Activated CD4-positive, CD25-positive, alpha-beta regulatory T cell treated with anti-CD3 and anti-CD28 coated beads, Interleukin-2, amount 50 U/mL, for 24 hours (primary cell): Measurements from ENCODE around the gene RINT1.
A peak's percentile ranks its signal among the peaks of the same experiment; 100 is the strongest.
"Not testable (repeated sequence)": the region's sequence is repeated elsewhere in the genome, so short reads cannot be mapped to it uniquely, and the experiment has no call there.

Source experiments
- ATAC-seq, 2 donors: fragments of 150-1000 bp; cut with Tn5 transposase; one replicate each; pipeline ENCODE4 v1.10.0; 2021; ENCODE audit warnings: mild to moderate bottlenecking in 1 of 2, moderate library complexity in 1 of 2

Gene RINT1

DNA sequence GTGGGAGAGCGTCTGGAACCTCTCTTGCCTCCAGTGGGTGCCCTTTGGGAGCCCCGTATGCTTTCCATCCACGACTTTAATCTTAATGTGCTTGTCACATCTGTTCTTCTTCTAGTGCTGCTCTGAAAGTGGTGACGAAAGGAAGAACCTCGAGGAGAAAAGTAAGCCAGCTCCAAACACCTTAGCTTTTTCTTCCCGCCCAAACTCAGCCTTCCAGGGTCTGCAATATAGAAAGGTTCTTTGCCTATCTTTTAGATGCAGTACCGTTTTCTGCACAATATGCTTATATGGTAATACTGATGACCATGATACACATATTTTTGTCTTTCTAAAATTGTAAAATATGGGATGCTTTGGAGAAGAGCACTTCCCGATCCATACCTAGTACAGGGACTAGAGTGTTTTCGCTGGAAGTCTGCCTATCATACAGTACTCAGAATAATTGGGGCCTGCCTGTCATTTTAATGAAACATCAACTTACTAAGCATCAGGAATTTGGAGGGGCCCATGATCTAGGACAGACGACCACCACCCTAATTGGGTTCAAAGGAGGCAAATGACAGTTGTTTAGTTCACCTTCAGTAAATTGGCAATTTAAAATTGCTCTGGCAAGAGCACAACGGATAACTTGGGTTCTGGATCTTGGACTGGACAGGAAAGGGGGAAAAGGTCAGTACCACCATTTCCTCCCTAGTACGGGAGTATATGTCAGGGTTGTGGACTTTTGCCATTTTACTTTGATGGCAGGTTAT, 884 bp downstream of the RINT1 start:
- no peak for ATAC-seq

DNA sequence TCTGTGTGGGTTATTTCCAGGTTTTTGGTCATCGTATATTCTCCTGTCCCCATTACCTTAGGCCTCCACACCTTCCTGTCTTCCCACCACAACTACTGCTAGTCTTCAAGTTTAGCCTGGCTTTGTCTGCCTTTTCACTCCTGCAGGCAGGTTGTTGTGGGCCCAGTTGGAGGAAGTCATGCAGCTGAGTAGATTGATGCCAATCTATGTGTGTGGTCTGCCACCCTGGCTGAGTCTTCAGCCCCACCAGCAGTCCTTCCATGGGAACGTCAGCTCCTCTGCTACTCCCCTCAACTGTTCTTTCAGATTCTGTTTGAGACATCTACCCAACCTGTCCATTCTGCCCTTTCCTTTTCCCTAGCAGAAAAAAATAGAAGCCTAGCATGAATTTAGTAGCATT, 6.3 kb downstream of the RINT1 start:
- ATAC-seq: no peak

DNA sequence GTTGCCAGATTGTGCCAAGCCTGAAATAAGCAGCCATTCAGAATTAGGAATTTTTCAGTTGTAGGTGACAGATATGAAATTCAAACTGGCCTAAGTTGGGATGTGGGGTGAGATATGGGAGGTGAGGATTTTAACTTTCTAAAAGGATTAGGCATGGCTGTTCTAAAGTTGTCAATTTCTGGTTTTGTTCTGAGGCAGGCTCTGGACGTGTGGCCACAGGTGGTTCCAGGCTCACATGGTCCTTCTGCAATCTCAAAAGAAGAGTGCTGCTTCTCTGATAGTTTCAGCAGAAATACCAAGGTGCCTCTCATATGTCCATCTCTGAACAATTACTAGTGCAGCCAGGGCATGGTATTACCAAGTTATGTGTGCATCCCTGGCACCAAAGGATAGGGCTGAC, 27.9 kb downstream of the RINT1 start:
- ATAC-seq: no peak

DNA sequence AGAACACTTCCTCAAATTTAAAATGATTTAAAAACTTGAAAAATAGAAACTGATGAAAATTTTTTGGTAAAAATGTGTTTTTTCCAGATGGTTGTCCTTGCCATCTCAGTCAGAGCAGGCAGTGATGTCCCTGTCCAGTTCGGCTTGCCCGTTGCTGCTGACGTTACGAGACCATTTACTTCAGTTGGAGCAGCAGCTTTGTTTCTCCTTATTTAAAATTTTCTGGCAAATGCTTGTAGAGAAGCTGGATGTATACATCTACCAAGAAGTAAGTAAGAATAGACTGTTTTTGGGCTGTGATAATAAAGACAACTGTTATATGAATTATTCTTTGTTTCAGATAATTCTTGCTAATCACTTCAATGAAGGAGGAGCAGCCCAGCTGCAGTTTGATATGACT, 33.2 kb downstream of the RINT1 start:
- no peak for ATAC-seq

DNA sequence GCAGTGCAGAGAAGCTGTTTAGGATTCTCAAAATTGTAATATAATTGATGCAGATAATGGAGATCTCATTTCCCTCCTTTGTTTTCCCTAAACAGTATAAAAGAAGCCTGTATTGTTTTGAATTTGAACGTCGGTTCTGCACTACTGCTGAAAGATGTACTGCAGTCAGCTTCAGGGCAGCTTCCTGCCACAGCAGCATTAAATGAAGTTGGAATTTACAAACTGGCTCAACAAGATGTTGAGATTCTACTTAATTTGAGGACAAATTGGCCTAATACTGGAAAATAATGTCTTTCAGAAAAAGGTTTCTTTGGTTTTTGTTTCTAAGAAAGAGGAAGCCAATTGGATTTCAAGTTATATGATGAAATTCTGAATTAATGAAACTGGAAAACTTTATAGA, 35.0 kb downstream of the RINT1 start:
- ATAC-seq: no peak

DNA sequence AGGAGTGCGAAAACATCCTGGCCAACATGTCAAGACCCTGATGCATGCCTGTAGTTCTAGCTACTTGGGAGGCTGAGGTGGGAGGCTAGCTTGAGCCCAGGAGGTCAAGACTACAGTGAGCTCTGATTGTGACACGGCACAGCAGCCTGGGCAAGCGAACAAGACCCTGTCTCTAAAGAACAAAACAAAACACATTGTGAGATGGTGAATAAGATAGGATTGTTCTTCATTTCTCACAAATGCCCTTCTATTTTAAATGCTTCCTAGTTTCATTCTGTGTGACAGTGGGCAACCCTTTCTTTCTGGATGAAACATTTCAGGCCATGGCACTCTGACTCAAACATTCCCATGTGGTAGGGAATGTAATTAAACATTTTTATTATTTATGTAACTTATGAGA, 35.8 kb downstream of the RINT1 start:
- no peak for ATAC-seq

DNA sequence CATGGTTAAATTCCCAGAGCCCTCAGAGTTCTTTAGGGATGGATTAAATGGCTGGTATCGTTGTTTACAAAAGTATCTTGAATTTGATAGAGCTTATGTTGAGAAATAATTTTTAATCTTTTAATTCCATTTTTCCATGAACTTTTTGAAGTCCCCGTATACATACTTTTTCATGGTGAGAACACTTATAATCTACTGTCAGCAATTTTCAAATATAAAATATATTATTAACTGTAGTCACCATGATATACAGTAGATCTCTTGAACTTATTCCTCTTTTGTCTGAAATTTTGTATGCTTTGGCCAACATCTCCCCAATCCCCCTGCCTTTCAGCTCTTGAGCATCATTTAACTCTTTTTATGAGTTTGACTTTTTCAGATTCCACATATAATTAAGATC, 39.9 kb downstream of the RINT1 start:
- no peak for ATAC-seq

DNA sequence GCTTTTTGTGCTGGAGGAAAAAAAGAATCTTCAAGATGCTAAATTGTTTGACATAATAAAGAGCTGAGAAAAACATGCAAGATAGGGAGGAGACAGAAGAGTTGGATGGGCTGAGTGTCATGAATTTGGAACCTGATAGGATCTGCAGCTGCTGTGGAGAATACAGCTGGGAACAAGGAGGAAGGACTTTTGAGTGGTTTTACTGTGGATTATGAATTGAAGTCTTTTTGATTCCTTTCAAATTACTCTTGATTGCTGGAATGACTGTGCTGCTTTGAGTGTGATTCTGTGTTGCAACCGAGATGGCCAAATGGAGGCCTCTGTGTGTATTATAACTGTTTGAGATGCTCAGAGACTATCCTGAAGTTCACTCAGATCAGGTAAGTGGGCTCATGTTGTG, 45.2 kb downstream of the RINT1 start:
- ATAC-seq: no peak

DNA sequence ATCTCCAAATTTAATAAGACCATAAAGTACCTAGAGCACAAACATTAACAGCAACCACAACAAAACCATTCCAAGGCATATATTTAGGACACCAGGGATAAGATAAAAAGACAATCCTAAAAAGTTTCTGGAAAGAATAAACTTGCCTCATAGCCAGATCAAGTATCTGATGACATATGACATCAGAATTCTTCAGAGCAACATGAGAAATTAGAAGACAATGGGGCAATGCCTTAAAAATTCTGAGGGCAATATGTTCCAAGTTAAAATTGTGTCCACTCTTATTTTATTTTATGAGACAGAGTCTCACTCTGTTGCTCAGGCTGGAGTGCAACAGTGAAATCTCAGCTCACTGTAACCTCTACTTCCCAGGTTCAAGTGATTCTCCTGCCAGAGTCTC, 46.5 kb downstream of the RINT1 start:
- no peak for ATAC-seq

DNA sequence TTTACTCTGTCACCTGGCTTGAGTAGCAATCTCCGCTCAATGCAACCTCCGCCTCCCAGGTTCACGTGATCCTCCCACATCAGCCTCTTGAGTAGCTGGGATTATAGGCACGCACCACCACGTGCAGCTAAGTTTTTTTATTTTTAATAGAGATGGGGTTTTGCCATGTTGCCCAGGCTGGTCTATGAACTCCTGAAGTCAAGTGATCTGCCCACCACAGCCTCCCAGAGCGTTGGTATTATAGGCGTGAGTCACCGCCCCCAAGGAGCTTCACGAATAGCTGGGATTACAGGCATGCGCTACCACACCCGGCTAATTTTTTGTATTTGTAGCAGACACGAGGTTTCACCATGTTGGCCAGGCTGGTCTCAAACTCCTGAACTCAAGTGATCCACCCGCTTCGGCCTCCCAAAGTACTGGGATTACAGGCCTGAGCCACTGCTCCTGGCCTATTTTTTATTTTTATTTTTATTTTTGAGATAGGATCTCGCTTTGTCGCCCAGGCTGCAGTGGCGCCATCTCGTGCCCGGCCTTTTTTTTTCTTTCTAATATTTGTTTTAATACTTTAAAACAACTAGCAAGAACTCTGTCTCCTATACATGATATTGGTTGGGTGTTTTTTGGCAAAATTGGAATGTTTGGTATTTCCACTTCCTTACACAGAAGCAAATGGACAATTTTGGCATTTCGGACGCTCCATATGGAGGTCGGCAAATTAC, 48.2 kb downstream of the RINT1 start:
- ATAC-seq: no peak

DNA sequence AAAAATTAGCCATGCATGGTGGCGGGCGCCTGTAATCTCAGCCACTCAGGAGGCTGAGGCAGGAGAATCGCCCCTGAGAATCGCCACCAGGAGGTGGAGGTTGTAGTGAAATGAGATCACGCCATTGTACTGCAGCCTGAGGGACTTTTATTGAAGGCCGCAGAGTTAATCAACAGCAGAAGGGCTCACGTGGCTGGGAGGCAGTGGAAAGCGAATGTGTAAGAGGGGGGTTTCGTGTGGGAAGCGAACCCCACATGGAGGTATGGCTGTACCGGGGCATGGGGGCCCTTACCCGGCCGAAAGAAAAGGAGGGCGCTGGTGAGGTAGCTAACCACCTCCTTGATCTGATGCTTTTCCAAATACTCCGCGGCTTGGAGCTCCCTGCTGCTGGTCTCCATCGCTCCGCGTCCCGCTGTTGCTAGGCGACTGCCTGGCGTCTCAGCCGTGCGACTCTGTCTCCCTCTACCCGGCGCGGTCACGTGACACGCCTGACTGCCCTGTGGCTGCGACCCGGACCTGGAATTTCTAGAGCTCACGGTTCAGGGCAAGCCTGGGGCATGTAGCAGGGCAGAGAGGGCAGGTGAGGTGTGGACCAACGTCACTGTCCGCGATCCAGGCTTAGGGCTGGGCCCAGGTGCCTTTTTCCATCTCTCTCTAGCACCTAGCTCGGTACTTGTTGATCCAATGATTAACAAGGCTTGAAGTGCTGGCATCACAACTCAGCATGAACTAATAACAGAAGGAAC, 49.2 kb downstream of the RINT1 start, which contains the start of gene EFCAB10:
TSS of gene EFCAB10 (minus strand) at position 428 of the 746 bp plus-strand sequence. CDS start at position 398, 30 bp downstream.
- ATAC-seq: peak; percentile 41 to 70

DNA sequence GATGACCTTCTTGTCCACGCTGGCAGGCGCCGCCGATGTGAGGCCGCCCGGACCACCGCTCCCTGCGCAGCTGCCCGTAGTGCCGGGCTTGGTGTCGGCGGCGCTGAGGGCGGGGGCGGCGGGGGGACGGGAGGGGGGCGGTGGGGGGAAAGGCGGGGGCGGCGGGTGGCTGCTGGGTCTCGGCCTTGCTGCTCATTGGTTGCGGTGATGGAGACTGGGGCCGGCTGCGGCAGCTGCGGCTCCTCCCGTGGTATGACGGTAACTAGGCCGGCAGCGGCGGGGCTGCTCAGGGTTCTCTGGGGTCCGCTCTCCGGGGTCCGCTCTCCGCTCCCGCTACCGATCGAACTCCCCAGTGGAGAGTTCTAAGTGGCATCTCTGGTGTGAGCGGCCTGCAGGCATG, 51.1 kb downstream of the RINT1 start:
- ATAC-seq: no peak

DNA sequence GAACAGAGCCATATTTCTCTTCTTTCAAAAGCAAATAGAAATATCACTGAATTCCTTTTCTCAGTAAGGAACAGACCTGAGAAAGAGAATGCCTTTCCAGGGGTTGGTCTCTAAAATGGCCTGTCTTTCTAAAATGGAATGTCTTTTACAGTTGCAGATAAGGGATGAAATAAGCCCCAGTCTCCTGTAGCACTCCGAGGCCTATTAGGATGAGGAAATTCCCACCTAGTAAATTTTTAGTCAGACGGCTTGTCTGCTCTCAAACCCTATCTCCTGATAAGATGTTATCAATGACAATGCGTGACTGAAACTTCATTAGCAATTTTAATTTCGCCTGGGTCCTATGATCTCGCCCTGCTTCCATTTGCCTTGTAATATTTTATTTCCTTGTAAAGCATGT, 52.2 kb downstream of the RINT1 start:
- ATAC-seq: no peak

DNA sequence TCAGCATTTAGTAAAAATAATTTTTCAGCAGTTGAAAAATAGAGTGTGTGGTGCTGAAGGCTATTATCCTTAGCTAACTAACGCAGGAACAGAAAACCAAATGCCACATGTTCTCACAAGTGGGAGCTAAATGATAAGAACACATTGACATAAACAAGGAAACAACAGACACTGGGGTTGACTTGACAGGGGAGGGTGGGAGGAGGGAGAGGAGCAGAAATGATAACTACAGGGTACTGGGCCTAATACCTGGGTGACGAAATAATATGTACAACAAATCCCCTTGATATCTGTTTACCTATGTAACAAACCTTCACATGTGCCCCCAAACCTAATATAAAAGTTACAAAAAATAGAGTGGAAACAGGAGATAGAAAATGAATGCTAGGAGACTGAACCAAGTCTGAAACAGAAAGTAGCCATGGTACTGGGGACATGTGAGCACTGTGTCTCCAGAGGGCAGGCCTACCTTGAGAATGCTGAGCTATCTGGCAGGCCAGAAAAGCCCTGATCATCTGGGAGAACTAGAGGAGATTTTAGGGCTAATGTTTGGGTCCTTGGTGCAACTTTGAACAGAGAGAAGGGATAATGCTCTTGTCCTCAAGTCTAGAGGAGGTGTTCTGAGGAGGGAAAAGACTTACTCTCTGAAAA, 54.0 kb downstream of the RINT1 start:
- ATAC-seq: no peak

DNA sequence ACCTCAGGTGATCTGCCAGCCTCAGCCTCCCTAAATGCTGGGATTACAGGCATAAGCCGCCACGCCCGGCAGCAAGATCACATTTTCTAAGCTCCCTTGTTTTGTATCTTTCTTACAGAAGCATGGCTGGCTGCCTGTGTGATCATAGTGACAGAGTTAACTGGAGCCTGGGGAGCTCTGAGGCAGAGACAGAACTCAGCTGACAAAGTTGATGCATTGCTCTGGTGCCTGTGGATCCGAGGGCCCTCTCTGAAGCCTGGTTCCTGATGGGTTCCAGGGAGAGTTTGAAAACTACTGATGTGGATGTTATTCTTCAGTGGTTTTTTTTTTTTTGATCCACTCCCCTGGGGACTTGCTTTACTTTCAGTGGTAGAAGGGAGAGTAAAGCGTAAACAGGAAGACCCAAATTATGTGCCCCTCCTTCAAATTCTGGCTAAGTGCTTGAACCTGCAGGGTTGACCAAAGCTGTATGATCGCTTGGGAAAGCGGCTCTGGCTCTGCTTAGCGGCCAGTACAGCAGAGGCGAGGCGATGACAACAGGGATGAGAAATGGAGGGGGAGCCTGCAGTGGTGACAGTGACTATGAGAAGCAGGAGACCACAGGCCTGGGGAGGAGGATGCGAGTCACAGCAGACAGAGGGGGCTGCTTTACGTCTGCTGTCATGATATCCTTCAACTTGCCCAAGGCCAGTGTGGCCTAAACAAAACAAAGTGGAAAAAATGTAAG, 56.1 kb downstream of the RINT1 start:
- ATAC-seq: peak in 1 of 2 donors; percentile 33

DNA sequence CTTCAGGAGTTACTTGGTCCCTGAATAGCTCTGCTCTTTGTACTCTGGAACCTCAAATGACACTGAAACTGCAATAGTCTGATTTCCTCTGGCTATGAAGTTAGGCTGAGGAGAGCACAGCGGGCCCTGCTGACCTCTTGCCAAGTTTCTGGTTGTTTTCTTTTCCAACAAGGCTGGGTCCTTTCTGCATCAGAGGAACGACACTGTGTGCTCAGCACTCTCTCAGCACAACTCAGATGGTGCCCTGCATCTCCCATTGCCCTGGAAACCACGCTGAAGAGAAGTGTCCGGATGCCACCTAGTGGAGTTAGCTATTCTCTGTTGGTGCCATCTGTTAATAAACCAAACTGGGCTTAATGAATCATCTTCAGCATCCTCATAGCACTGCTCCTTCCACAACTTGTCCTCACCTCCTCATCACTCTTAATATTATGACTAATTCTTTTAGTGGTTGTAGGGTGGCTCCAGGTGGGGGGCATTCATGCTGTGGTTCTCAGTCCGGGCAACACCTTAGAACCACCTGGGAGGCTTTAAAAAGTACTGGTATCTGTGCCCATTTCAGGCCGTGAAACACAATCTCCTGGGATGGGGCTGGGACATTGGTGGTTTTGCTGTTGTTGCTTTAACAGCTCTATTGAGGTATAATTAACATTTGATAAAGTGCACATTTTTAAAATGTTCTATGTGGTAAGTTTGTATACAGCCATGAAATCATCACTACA, 57.5 kb downstream of the RINT1 start:
- peak; percentile 92 for ATAC-seq

DNA sequence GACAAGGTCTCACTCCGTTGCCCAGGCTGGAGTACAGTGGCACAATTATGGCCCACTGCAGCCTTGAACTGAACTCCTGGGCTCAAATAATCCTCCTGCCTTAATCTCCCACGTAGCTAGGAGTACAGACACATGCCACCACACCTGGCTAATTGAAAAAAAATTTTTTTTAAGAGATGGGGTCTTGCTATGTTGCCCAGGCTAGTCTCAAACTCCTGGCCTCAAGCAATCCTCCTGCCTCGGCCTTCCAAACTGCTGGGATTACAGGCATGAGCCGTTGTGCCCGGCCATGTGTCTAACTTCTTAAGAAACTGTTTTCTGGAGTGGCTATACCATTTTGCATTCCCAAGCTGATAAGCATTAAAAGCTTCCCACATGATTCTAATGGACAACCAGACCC, 58.8 kb downstream of the RINT1 start:
- no peak for ATAC-seq

DNA sequence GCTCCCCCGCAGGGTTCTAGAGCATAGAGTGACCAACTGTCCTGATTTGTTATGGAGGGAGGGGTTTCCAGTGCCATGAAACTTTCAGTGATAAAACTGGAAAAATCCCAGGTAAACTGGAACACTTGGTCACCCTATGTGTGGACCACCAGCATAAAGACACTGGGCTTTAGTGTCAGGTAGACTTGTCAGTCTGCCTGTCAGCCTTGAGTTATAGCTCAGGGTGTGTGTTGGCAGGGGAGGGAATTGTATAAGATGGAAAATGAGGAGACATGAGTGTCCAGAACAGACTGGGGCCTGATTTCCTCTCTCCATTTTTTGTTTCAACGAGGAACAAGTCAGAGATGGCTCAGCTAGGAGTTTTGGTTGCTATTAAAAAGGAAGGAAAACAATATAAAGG, 59.5 kb downstream of the RINT1 start:
- ATAC-seq: no peak

DNA sequence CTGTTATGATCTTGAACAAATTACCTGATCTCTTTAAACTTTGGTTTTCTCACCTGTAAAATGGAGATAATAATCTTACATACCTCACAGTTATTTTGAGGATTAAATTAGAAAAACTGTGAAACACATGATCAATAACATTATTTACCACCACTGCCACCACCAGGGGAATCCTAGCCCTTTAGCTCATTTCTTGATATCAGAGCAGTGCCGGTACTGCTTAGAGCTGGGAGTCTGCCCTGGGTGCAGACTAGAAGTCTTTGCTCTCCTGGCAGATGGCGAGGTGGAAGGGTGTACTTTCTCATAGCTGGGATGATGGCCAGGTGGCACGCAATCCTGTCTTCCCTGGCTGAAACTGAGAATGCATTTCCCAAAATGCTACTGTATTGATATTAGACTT, 62.0 kb downstream of the RINT1 start:
- ATAC-seq: no peak

DNA sequence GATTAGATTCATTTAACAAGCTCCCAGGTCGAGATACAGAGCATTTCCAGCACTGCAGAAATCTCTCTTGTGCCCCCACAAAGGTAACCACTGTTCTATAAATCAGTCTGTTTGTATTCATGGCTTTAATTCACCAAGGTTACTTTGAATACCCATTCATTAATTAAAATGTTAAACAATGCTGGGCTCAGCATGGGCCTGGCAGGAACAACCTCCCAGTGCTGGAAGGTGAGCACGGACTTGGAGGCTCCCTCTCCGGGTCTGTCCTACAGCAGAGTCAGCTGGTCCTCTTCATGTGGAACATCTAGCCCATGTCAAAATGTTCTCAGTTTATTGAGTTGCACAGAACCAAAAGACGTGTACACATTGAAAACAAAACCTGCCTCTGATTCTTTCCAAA, 64.9 kb downstream of the RINT1 start:
- ATAC-seq: no peak

DNA sequence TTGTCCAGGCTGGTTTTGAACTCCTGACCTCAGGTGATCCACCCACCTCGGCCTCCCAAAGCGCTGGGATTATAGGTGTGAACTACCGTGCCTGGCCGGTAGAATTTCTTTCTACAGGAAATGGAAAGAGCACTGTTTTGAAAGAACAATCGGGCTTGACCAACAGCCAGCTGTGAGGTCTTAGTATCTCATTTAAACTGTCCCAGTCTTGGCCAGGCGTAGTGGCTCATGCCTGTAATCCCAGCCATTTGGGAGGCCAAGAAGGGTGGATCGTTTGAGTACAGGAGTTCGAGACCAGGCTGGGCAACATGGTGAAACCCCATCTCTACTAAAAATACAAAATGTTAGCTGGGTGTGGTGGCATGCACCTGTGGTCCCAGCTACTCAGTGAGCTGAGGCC, 67.1 kb downstream of the RINT1 start:
- not testable (repeated sequence) for ATAC-seq

DNA sequence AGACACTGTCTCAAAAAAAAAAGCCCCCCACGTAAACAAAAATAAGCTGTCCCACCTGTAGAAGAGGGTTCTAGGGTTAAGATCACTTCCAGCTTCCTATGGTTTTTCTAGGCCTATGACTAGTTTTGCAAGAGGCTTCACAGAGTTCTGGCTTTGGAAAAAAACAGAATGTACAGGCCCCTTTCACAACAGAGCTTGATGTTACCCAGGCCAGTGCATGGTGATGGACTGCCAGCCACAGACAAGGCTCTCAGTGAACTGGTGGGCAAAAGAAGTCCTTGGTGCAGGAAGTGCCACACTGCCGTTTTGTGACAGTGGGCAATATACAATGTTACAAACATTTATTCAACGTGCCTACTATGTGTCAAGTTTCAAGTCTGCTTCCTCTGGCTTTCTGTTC, 67.5 kb downstream of the RINT1 start:
- no peak for ATAC-seq
